OCI-LY7 (cell line): ENCODE data around the gene FCN1. TPM values are rescaled to one million over a fixed set of nuclear protein-coding genes. Genes with fewer than 3 reads are reported as not detected.

Experiments used
- BruUV-seq: library from RNA; stranded (reverse); fragments of 400-500 nt; replicated peaks from 2 replicates; lab custom pipeline; 2021; lab: Mats Ljungman, UMichigan
- CTCF ChIA-PET: fragments of 300-600 bp; sonication (Branson Sonifier 250); formaldehyde crosslinking; loops from one replicate; lab custom pipeline; 2022; ENCODE audit warnings: antibody characterized with exemption; ENCODE audit not compliant: unreplicated experiment; lab: Charles Lee
- POLR2A ChIA-PET: fragments of 300-600 bp; sonication (Branson Sonifier 250); formaldehyde crosslinking; loops from one replicate; lab custom pipeline; 2022; ENCODE audit warnings: antibody characterized with exemption; lab: Charles Lee
- DNase-seq: peaks from one replicate; pipeline ENCODE4 v3.0.0-alpha.2; 2015; ENCODE audit warnings: low spot score
- H2AFZ ChIP-seq: fragments of 200-600 bp; sonication (generic), shearing (Covaris generic); 2 replicates; pipeline ENCODE4 v1.6.1; 2014; ENCODE audit warnings: mild to moderate bottlenecking, antibody characterized with exemption, low read length, moderate library complexity
- H3K27ac ChIP-seq: fragments of 200-600 bp; sonication (generic); 2 replicates; pipeline ENCODE4 v1.5.1; 2014; ENCODE audit warnings: mixed run types, low read depth, mild to moderate bottlenecking, moderate library complexity, low read length, inconsistent platforms; ENCODE audit not compliant: poor library complexity, severe bottlenecking
- H3K36me3 ChIP-seq: fragments of 200-600 bp; sonication (generic); 2 replicates; pipeline ENCODE4 v1.6.1; 2014; ENCODE audit warnings: mild to moderate bottlenecking, antibody characterized with exemption, low read length, moderate library complexity, mixed read lengths; ENCODE audit not compliant: insufficient read depth
- H3K4me1 ChIP-seq: fragments of 200-600 bp; sonication (generic); 2 replicates; pipeline ENCODE4 v1.5.1; 2014; ENCODE audit warnings: mild to moderate bottlenecking, low read length; ENCODE audit not compliant: insufficient read depth, poor library complexity, severe bottlenecking
- H3K4me2 ChIP-seq: fragments of 200-600 bp; sonication (generic); 2 replicates; pipeline ENCODE4 v1.6.1; 2014; ENCODE audit warnings: mild to moderate bottlenecking, low read length
- H3K4me3 ChIP-seq: fragments of 200-600 bp; sonication (generic); 2 replicates; pipeline ENCODE4 v1.5.1; 2014; ENCODE audit warnings: mild to moderate bottlenecking, low read depth, low read length; ENCODE audit not compliant: poor library complexity, severe bottlenecking
- H3K79me2 ChIP-seq: fragments of 200-600 bp; sonication (generic); 2 replicates; pipeline ENCODE4 v1.6.1; 2016; ENCODE audit warnings: low read depth, mild to moderate bottlenecking, low read length, moderate library complexity, mixed read lengths; ENCODE audit not compliant: insufficient read depth
- H3K9me2 ChIP-seq: fragments of 200-600 bp; sonication (generic); 2 replicates; pipeline ENCODE4 v1.6.1; 2016; ENCODE audit warnings: mild to moderate bottlenecking, low read length, mixed read lengths; ENCODE audit not compliant: insufficient read depth
- H3K9me3 ChIP-seq: fragments of 200-600 bp; sonication (generic); 2 replicates; pipeline ENCODE4 v1.6.1; 2014; ENCODE audit warnings: mild to moderate bottlenecking, mixed run types, low read length, mixed read lengths
- H4K20me1 ChIP-seq: fragments of 200-600 bp; sonication (generic); 2 replicates; pipeline ENCODE4 v1.6.1; 2014; ENCODE audit warnings: mild to moderate bottlenecking, antibody characterized with exemption, low read length, moderate library complexity, mixed read lengths; ENCODE audit not compliant: insufficient read depth
- EZH2phosphoT487 ChIP-seq: fragments of 200-600 bp; sonication (generic); IDR thresholded peaks from 2 replicates; pipeline ENCODE4 v1.6.1; 2018; ENCODE audit warnings: low read depth, borderline replicate concordance, mild to moderate bottlenecking, mixed run types, antibody characterized with exemption, low read length, moderate library complexity, mixed read lengths
- intact Hi-C: fragments of 100-400 bp; cut with micrococcal nuclease; formaldehyde crosslinking; loops from one replicate; pipeline ENCODE4 v1.10.0; 2022; ENCODE audit not compliant: unreplicated experiment
- total RNA-seq, 2 experiments: library from RNA; depleted of rRNA in 1 of 2; stranded (reverse); fragments of >200 nt in 1 of 2; shearing (Covaris generic) in 1 of 2; gene quantifications; 2 replicates each; pipeline ENCODE4 v1.2.3, GENCODE V29; 2014 to 2022
- TF ChIP-seq, protein P1 (sequence below): fragments of 200-600 bp; sonication (generic); conservative IDR thresholded peaks from 2 replicates; pipeline ENCODE4 v1.5.1; 2014; ENCODE audit warnings: mild to moderate bottlenecking, antibody characterized with exemption, low read length, moderate library complexity, mixed read lengths

The FCN1 gene
- total RNA-seq, 2 experiments from 2014 or later: 0.19 to 0.30 TPM

DNA sequence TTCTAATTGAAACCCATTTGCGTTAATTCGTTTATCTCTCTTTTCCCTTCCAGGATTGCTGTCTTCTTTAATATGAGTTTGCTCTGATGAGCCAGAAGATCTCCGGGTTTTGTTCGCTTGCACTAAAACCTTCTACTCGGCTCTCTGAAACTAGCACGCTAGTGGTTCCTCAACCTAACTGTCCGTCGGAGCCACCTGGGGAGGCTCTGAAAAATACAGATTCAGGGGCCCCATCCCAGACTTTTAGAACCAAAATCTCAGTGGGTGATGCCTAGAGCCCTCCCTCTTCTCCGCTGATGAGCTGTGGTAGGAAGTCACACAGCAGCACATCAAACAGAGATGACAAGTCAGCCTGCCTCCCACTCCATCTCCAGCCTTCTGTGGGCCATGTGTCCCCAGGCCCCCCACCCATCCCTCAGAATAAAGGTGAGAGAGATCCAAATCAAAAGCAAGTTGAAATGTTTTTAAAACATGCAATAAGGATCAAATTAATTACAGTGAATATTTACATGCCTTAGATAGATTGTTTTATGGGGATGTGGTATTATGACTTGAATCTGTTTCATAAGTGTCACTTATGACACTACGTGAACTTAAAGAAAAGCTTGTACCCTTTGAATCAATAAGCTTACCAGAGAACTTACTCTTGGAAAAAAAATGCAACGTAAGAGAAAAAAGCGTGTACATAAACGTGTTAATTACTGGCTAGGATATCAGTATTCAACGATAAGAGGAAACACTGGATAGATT is 20.7 kb downstream of the FCN1 start:
- no peak for TF ChIP-seq EZH2phosphoT487
- TF ChIP-seq, protein P1, sequence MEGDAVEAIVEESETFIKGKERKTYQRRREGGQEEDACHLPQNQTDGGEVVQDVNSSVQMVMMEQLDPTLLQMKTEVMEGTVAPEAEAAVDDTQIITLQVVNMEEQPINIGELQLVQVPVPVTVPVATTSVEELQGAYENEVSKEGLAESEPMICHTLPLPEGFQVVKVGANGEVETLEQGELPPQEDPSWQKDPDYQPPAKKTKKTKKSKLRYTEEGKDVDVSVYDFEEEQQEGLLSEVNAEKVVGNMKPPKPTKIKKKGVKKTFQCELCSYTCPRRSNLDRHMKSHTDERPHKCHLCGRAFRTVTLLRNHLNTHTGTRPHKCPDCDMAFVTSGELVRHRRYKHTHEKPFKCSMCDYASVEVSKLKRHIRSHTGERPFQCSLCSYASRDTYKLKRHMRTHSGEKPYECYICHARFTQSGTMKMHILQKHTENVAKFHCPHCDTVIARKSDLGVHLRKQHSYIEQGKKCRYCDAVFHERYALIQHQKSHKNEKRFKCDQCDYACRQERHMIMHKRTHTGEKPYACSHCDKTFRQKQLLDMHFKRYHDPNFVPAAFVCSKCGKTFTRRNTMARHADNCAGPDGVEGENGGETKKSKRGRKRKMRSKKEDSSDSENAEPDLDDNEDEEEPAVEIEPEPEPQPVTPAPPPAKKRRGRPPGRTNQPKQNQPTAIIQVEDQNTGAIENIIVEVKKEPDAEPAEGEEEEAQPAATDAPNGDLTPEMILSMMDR: no peak
- POLR2A ChIA-PET: interaction anchor here (0.6 to 0.9 kb wide), 3 partner anchors 8 to 625 kb away, joined by 3 to 5 read pairs (median 4); no protein-coding TSS in a partner anchor
- CTCF ChIA-PET: interaction anchor here (0.6 kb wide), 1 partner anchor 9 kb away, joined by 3 read pairs; no protein-coding TSS in a partner anchor
- intact Hi-C loops: no loop called here
- Histone ChIP-seq H3K4me3 (no peak overlapping the region), H3K9me3 (peaks cover 17% of the 10 kb centered on the region; the same call in 1 of the 2 replicates), H3K36me3 (no peaks in the 10 kb centered on the region; the same call in 1 of the 2 replicates), H3K9me2 (no peaks in the 10 kb centered on the region), H3K79me2 (no peaks in the 10 kb centered on the region), H4K20me1 (no peaks in the 10 kb centered on the region), H2AFZ (0 out of 2 replicates have a peak overlapping the region, but pooled peaks have one; percentile 24), H3K27ac (no peak overlapping the region), H3K4me1 (peaks cover 16% of the 10 kb centered on the region), H3K4me2 (no peak overlapping the region)
- no peak for DNase-seq
- no TSS peak for BruUV-seq

DNA sequence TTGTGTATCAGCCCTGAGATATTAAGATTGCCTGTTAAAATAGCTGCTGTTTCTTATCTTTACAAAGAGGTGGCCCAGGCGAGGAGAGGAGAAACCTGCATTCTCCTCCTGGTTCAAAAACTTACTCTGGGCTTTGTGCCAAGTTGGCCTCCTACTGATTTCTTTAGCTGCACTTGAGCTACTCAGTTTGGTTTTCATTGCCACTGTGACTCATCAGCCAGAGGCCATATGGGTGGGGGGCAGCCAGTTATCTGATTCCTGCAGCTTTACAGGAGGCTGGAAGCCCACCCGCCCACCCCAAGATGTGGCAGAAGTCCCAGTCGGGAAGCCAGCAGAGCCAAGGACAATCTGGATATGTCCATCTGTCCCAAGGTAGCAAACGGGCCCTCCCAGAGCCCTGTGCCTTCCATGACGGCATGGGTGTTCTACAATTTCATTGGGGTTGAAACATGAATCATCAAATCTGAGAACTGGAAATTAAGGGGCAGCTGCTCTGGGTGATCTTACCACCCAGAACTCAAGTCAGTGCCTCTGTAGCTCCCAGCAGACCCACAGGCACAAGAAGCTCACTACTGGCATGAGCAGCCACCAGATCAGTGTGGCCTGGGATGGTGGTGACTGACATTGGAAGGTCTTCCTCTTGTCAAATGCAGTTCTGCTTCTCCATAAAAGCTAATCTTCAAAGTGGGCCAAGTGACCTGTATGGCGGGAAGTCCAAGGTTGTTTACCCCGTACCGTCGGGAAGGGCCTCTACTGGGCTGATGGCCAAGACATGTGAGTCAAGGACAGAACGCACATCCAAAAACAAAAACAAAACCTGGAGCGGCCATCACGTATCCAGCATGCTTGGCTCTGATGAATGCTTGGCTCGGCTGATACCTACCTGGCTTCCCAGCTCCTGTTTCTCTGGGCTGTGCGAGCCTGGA is 21.5 kb downstream of the FCN1 start:
- no peak for DNase-seq
- TF ChIP-seq, protein P1: no peak
- TF ChIP-seq EZH2phosphoT487: no peak
- Histone ChIP-seq H4K20me1 (no peaks in the 10 kb centered on the region), H2AFZ (no peak overlapping the region), H3K27ac (no peak overlapping the region), H3K36me3 (no peaks in the 10 kb centered on the region; the same call in 1 of the 2 replicates), H3K4me3 (no peak overlapping the region), H3K79me2 (no peaks in the 10 kb centered on the region), H3K9me2 (no peaks in the 10 kb centered on the region), H3K4me2 (no peak overlapping the region), H3K4me1 (peaks cover 16% of the 10 kb centered on the region), H3K9me3 (peaks cover 17% of the 10 kb centered on the region; the same call in 1 of the 2 replicates)
- CTCF ChIA-PET: interaction anchor here (0.6 kb wide), 1 partner anchor 8 kb away, joined by 3 read pairs; no protein-coding TSS in a partner anchor
- POLR2A ChIA-PET: interaction anchor here (0.6 kb wide), 1 partner anchor 22 kb away, joined by 3 read pairs; no protein-coding TSS in a partner anchor
- BruUV-seq: no TSS peak
- intact Hi-C loops: no loop called here
